Measurements from ENCODE around the gene ADGRB3. TPM values are rescaled to one million over a fixed set of nuclear protein-coding genes. Genes with fewer than 3 reads are reported as not detected.

ADGRB3 gene
- total and polyA plus RNA-seq, 2 donors (not counting 1 experiment from before 2014, with no cell fraction given): not detected

DNA sequence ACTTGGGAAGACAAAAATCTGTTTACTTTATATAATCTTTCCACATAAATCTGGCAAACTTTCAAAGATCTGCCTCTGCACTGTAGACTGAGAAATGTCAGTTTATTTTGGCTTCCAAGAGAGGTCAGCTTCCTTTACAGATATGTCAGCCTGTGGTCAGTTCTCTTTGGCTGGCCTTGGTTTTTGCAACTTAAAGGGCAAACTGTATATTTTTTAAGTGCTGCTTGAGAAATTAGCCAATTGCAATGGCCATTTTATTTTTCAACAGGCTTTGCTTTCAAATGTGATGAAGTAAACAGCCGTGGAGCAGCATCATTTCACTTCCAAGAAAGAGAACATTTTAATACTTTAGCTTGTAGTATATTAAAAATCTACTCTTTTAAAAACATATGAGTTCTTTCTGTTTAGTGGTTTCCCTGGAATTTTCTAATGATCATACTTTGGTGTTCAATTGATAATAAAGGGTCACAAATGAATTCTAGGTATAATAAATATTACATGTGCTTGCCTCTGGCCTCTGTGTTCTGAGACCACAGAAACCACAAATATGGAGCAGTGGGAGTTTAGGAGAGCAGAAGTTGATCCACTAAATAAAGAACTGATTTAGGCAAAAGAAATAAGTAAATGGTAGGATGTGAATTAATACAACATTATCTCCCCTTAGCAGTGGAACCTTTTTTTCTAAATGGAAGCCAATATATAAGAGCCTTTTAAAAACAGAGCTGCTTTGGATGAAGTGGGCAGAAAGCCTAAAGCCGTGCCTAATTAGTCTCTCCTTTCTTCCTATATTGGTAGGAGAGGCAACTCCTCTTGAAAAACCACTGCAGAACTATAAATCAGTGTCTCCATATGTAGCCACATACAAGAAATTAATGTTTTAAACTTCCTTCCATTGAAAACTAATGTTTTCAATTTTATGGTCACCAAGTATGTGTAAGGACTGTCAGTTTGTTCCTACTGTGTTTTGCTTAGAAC, 16.2 kb downstream of the ADGRB3 start:
- Histone ChIP-seq H2AFZ (ENCODE audit: insufficient read depth, low read depth, low read length, poor library complexity, severe bottlenecking) (no peak overlapping the region), H3K36me3 (replicated peaks in 1 of 2; ENCODE audit: control extremely low read depth in 1 of 2, control insufficient read depth in 1 of 2, extremely low read depth in 1 of 2, insufficient read depth in 2 of 2, low read length in 1 of 2) (no peaks in the 10 kb centered on the region), H3K27me3 (replicated peaks in 1 of 4; ENCODE audit: control extremely low read depth in 1 of 4, control insufficient read depth in 3 of 4, insufficient read depth in 4 of 4, low read length in 3 of 4) (no peaks in the 10 kb centered on the region), H3K9me3 (ENCODE audit: control extremely low read depth in 1 of 3, control insufficient read depth in 2 of 3, insufficient read depth in 1 of 3, low read length in 2 of 3) (no peaks in the 10 kb centered on the region), H3K9ac (ENCODE audit: low read length) (no peak overlapping the region), H3K4me1 (ENCODE audit: control insufficient read depth in 2 of 2, insufficient read depth in 2 of 2, low read length in 2 of 2) (no peaks in the 10 kb centered on the region), H3K79me2 (ENCODE audit: control insufficient read depth, insufficient read depth, low read length) (no peaks in the 10 kb centered on the region), H3K4me2 (replicated peaks; ENCODE audit: low read depth, low read length, poor library complexity, severe bottlenecking) (no peak overlapping the region), H3K4me3 (ENCODE audit: control extremely low read depth in 1 of 5, extremely low read depth in 1 of 5, insufficient read depth in 1 of 5, low read depth in 2 of 5, low read length in 4 of 5) (no peak overlapping the region), H4K20me1 (ENCODE audit: control insufficient read depth, insufficient read depth, low read length, poor library complexity, severe bottlenecking) (no peaks in the 10 kb centered on the region), H3K27ac (ENCODE audit: low read length in 2 of 2) (no peak overlapping the region)
- no CpG with 5 or more reads among the region's 2 CpGs for WGBS (ENCODE audit: insufficient coverage)
- H3K9me3 Mint-ChIP-seq (ENCODE audit: insufficient read depth): no peaks in the 10 kb centered on the region
- H3K4me3 Mint-ChIP-seq: no peak overlapping the region
- ChIA-PET POLR2A (no interaction called here), CTCF (no interaction called here)
- DNase-seq: no peak
- ATAC-seq (ENCODE audit: low read depth): no peak
- H3K4me1 Mint-ChIP-seq: no peaks in the 10 kb centered on the region
- no peak overlapping the region for H3K27ac Mint-ChIP-seq
- intact Hi-C loops (cut with micrococcal nuclease): no loop called here
- no peaks in the 10 kb centered on the region for H3K27me3 Mint-ChIP-seq
- TF ChIP-seq EZH2 (IDR thresholded peaks at IDR 0.05; ENCODE audit: borderline replicate concordance, insufficient read depth, low read depth, low read length, poor library complexity, severe bottlenecking): no peak
- TF ChIP-seq, protein P1, sequence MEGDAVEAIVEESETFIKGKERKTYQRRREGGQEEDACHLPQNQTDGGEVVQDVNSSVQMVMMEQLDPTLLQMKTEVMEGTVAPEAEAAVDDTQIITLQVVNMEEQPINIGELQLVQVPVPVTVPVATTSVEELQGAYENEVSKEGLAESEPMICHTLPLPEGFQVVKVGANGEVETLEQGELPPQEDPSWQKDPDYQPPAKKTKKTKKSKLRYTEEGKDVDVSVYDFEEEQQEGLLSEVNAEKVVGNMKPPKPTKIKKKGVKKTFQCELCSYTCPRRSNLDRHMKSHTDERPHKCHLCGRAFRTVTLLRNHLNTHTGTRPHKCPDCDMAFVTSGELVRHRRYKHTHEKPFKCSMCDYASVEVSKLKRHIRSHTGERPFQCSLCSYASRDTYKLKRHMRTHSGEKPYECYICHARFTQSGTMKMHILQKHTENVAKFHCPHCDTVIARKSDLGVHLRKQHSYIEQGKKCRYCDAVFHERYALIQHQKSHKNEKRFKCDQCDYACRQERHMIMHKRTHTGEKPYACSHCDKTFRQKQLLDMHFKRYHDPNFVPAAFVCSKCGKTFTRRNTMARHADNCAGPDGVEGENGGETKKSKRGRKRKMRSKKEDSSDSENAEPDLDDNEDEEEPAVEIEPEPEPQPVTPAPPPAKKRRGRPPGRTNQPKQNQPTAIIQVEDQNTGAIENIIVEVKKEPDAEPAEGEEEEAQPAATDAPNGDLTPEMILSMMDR (IDR thresholded peaks at IDR 0.05): no peak

DNA sequence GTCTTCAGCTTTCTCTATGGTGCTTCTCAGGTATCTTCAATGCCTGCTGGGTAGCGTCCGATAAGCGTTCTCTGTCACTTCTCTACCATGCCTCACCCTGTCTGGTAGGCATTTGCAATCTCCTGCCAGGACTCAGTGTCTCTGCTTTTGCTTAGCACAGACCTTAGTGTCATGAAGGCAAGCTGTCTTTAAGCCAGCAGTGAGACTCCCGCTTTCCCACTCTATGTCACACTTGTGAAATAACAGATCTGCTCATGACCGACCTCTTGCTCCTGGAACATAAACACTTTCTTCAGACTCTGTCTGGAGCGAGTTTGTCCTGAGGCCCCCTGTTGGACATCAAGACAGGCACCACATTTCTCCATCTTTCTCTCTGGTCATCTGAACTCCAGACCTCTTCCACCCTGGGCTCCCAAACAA, 17.0 kb downstream of the ADGRB3 start:
- Histone ChIP-seq H2AFZ (ENCODE audit: insufficient read depth, low read depth, low read length, poor library complexity, severe bottlenecking) (no peak overlapping the region), H3K27ac (ENCODE audit: low read length in 2 of 2) (no peak overlapping the region), H3K9me3 (ENCODE audit: control extremely low read depth in 1 of 3, control insufficient read depth in 2 of 3, insufficient read depth in 1 of 3, low read length in 2 of 3) (no peaks in the 10 kb centered on the region), H3K36me3 (replicated peaks in 1 of 2; ENCODE audit: control extremely low read depth in 1 of 2, control insufficient read depth in 1 of 2, extremely low read depth in 1 of 2, insufficient read depth in 2 of 2, low read length in 1 of 2) (no peaks in the 10 kb centered on the region), H3K4me3 (ENCODE audit: control extremely low read depth in 1 of 5, extremely low read depth in 1 of 5, insufficient read depth in 1 of 5, low read depth in 2 of 5, low read length in 4 of 5) (no peak overlapping the region), H3K4me1 (ENCODE audit: control insufficient read depth in 2 of 2, insufficient read depth in 2 of 2, low read length in 2 of 2) (no peaks in the 10 kb centered on the region), H3K79me2 (ENCODE audit: control insufficient read depth, insufficient read depth, low read length) (no peaks in the 10 kb centered on the region), H3K9ac (ENCODE audit: low read length) (no peak overlapping the region), H3K27me3 (replicated peaks in 1 of 4; ENCODE audit: control extremely low read depth in 1 of 4, control insufficient read depth in 3 of 4, insufficient read depth in 4 of 4, low read length in 3 of 4) (no peaks in the 10 kb centered on the region), H4K20me1 (ENCODE audit: control insufficient read depth, insufficient read depth, low read length, poor library complexity, severe bottlenecking) (no peaks in the 10 kb centered on the region), H3K4me2 (replicated peaks; ENCODE audit: low read depth, low read length, poor library complexity, severe bottlenecking) (no peak overlapping the region)
- Mint-ChIP-seq H3K27ac (no peak overlapping the region), H3K4me1 (no peaks in the 10 kb centered on the region), H3K9me3 (ENCODE audit: insufficient read depth) (no peaks in the 10 kb centered on the region), H3K27me3 (no peaks in the 10 kb centered on the region), H3K4me3 (no peak overlapping the region)
- ATAC-seq (ENCODE audit: low read depth): no peak
- intact Hi-C loops (cut with micrococcal nuclease): no loop called here
- CTCF ChIA-PET: no interaction called here
- 91% methylated on average over 6 of the region's 6 CpGs for WGBS (ENCODE audit: insufficient coverage)
- no peak for DNase-seq
- no peak for TF ChIP-seq EZH2 (IDR thresholded peaks at IDR 0.05; ENCODE audit: borderline replicate concordance, insufficient read depth, low read depth, low read length, poor library complexity, severe bottlenecking)
- TF ChIP-seq, protein P1 (IDR thresholded peaks at IDR 0.05): no peak
- POLR2A ChIA-PET: no interaction called here
